HEK293 (cell line): ENCODE results near the gene HINT3.

Experiments used
- CTCF ChIA-PET: fragments of 350-600 bp; formaldehyde crosslinking; extraction: SDS; loops from one replicate; lab custom pipeline; 2021; ENCODE audit warnings: antibody characterized with exemption; lab: Yijun Ruan, JAX
- POLR2A ChIA-PET: fragments of 300-600 bp; formaldehyde crosslinking; extraction: SDS; loops from one replicate; lab custom pipeline; 2020; ENCODE audit warnings: antibody characterized with exemption, inconsistent platforms; lab: Yijun Ruan, JAX
- H3K27ac ChIP-seq: fragments of 200-500 bp; sonication (Bioruptor generic); 2 replicates; pipeline ENCODE4 v1.5.1; 2014; ENCODE audit warnings: low read depth, low read length, control low read depth, inconsistent platforms; ENCODE audit errors: extremely low read depth
- H3K36me3 ChIP-seq, 2 experiments: fragments of 200-500 bp in 1 of 2; sonication (Bioruptor generic) in 1 of 2; 1 replicate in 1 of 2; 2 replicates in 1 of 2; pipeline ENCODE4 v1.5.1; 2014 to 2017; ENCODE audit warnings: inconsistent platforms in 2 of 2, low read length in 2 of 2; ENCODE audit not compliant: control insufficient read depth in 2 of 2, insufficient read depth in 1 of 2
- H3K4me1 ChIP-seq: fragments of 200-500 bp; sonication (Bioruptor generic); 2 replicates; pipeline ENCODE4 v1.5.1; 2014; ENCODE audit warnings: mild to moderate bottlenecking, low read length, inconsistent platforms; ENCODE audit not compliant: control insufficient read depth, insufficient read depth
- H3K4me3 ChIP-seq: 2 replicates; pipeline ENCODE4 v1.5.1; 2011; ENCODE audit warnings: low read depth, mild to moderate bottlenecking, control low read depth, low read length, moderate library complexity
- H3K9me3 ChIP-seq: fragments of 200-500 bp; sonication (Bioruptor generic); 2 replicates; pipeline ENCODE4 v1.5.1; 2014; ENCODE audit warnings: low read depth, low read length, inconsistent platforms; ENCODE audit not compliant: control insufficient read depth, insufficient read depth
- AEBP2 ChIP-seq: fragments of 450-650 bp; formaldehyde crosslinking; IDR thresholded peaks from 2 replicates; pipeline ENCODE4 v1.5.1; 2016; ENCODE audit warnings: missing biosample characterization, missing genetic modification characterization, borderline replicate concordance
- GLIS1 ChIP-seq: fragments of 450-650 bp; formaldehyde crosslinking; IDR thresholded peaks from 2 replicates; pipeline ENCODE4 v1.5.1; 2016; ENCODE audit warnings: missing biosample characterization, missing genetic modification characterization
- HOXA7 ChIP-seq: sonication (generic); formaldehyde crosslinking; IDR thresholded peaks from 2 replicates; pipeline ENCODE4 v1.8.1; 2022; ENCODE audit warnings: missing genetic modification reagents, borderline replicate concordance
- KLF17 ChIP-seq: fragments of 450-650 bp; formaldehyde crosslinking; IDR thresholded peaks from 2 replicates; pipeline ENCODE4 v1.5.1; 2016; ENCODE audit warnings: missing biosample characterization, missing genetic modification characterization
- PBX3 ChIP-seq: sonication (generic); formaldehyde crosslinking; IDR thresholded peaks from 2 replicates; pipeline ENCODE4 v1.8.1; 2022; ENCODE audit warnings: mild to moderate bottlenecking, moderate library complexity, missing genetic modification reagents
- PRDM1 ChIP-seq: fragments of 450-650 bp; formaldehyde crosslinking; IDR thresholded peaks from 2 replicates; pipeline ENCODE4; 2016; ENCODE audit warnings: missing biosample characterization, missing genetic modification characterization
- PRDM2 ChIP-seq: fragments of 450-650 bp; formaldehyde crosslinking; IDR thresholded peaks from 2 replicates; pipeline ENCODE4 v1.5.1; 2016; ENCODE audit warnings: missing biosample characterization, missing genetic modification characterization, borderline replicate concordance
- REPIN1 ChIP-seq: fragments of 450-650 bp; formaldehyde crosslinking; IDR thresholded peaks from 2 replicates; pipeline ENCODE4 v1.5.1; 2017; ENCODE audit warnings: missing biosample characterization, missing genetic modification characterization, low read depth
- SP7 ChIP-seq: fragments of 450-650 bp; formaldehyde crosslinking; IDR thresholded peaks from 2 replicates; pipeline ENCODE4 v1.5.1; 2016; ENCODE audit warnings: missing biosample characterization, missing genetic modification characterization
- ZBTB17 ChIP-seq: fragments of 450-650 bp; formaldehyde crosslinking; IDR thresholded peaks from 2 replicates; pipeline ENCODE4 v1.5.1; 2016; ENCODE audit warnings: missing biosample characterization, missing genetic modification characterization
- ZBTB20 ChIP-seq: fragments of 450-650 bp; formaldehyde crosslinking; IDR thresholded peaks from 2 replicates; pipeline ENCODE4 v1.5.1; 2016; ENCODE audit warnings: missing biosample characterization, missing genetic modification characterization
- ZBTB26 ChIP-seq: fragments of 450-650 bp; formaldehyde crosslinking; optimal IDR thresholded peaks from 2 replicates; pipeline ENCODE3; 2016; ENCODE audit warnings: missing biosample characterization, mild to moderate bottlenecking, missing genetic modification characterization
- ZBTB7A ChIP-seq: fragments of 450-650 bp; formaldehyde crosslinking; IDR thresholded peaks from 2 replicates; pipeline ENCODE4 v1.5.1; 2016; ENCODE audit warnings: low read depth, missing biosample characterization, missing genetic modification characterization
- ZEB2 ChIP-seq: fragments of 450-650 bp; formaldehyde crosslinking; IDR thresholded peaks from 2 replicates; pipeline ENCODE4 v1.5.1; 2016; ENCODE audit warnings: missing biosample characterization, missing genetic modification characterization
- ZFHX2 ChIP-seq: fragments of 450-650 bp; formaldehyde crosslinking; conservative IDR thresholded peaks from 2 replicates; pipeline ENCODE4 v1.5.1; 2016; ENCODE audit warnings: missing biosample characterization, missing genetic modification characterization
- ZFP3 ChIP-seq: fragments of 450-650 bp; formaldehyde crosslinking; IDR thresholded peaks from 2 replicates; pipeline ENCODE4 v1.5.1; 2016; ENCODE audit warnings: low read depth, missing biosample characterization, missing genetic modification characterization
- ZNF19 ChIP-seq: fragments of 450-650 bp; formaldehyde crosslinking; IDR thresholded peaks from 2 replicates; pipeline ENCODE4; 2016; ENCODE audit warnings: missing biosample characterization, missing genetic modification characterization, low read depth
- ZNF211 ChIP-seq: fragments of 450-650 bp; formaldehyde crosslinking; IDR thresholded peaks from 2 replicates; pipeline ENCODE4 v1.5.1; 2016; ENCODE audit warnings: low read depth, missing biosample characterization, missing genetic modification characterization
- ZNF248 ChIP-seq: fragments of 450-650 bp; formaldehyde crosslinking; IDR thresholded peaks from 2 replicates; pipeline ENCODE4 v1.5.1; 2017; ENCODE audit warnings: missing biosample characterization, missing genetic modification characterization
- ZNF341 ChIP-seq: fragments of 450-650 bp; formaldehyde crosslinking; IDR thresholded peaks from 2 replicates; pipeline ENCODE4; 2016; ENCODE audit warnings: low read depth, missing biosample characterization, missing genetic modification characterization
- ZNF501 ChIP-seq: fragments of 450-650 bp; formaldehyde crosslinking; IDR thresholded peaks from 2 replicates; pipeline ENCODE4 v1.5.1; 2016; ENCODE audit warnings: missing biosample characterization, missing genetic modification characterization
- ZNF626 ChIP-seq: fragments of 450-650 bp; sonication (Bioruptor Pico); formaldehyde crosslinking; IDR thresholded peaks from 2 replicates; pipeline ENCODE4 v1.5.1; 2018; ENCODE audit warnings: missing biosample characterization, missing genetic modification characterization, inconsistent platforms
- ZSCAN16 ChIP-seq: fragments of 450-650 bp; formaldehyde crosslinking; IDR thresholded peaks from 2 replicates; pipeline ENCODE4 v1.5.1; 2016; ENCODE audit warnings: missing biosample characterization, missing genetic modification characterization
- ZSCAN18 ChIP-seq: fragments of 450-650 bp; formaldehyde crosslinking; IDR thresholded peaks from 2 replicates; pipeline ENCODE4 v1.5.1; 2016; ENCODE audit warnings: missing biosample characterization, missing genetic modification characterization

The HINT3 gene

GRCh38 chr6:125926711-125927110 lies 29.9 kb upstream of the HINT3 start (continued):
- TF ChIP-seq PRDM2 (tag by site-specific recombination): no peak
- no peak for TF ChIP-seq ZNF341 (tag by site-specific recombination)
- TF ChIP-seq ZNF248 (tag by site-specific recombination): no peak
- TF ChIP-seq PBX3: no peak
- TF ChIP-seq ZBTB20 (tag by site-specific recombination): no peak
- no peak for TF ChIP-seq ZBTB26 (tag by site-specific recombination)
- TF ChIP-seq ZNF19 (tag by site-specific recombination): no peak
- no peak for TF ChIP-seq ZNF501 (tag by site-specific recombination)
- TF ChIP-seq ZNF626 (tag by site-specific recombination): no peak
- no peak for TF ChIP-seq HOXA7 (CRISPR knock-in tag)
- TF ChIP-seq GLIS1: no peak
- TF ChIP-seq ZEB2: no peak
- TF ChIP-seq ZBTB17: no peak
- no peak for TF ChIP-seq AEBP2
- TF ChIP-seq ZFP3: no peak

GRCh38 chr6:125927761-125928160 lies 28.8 kb upstream of the HINT3 start:
- no peak overlapping the region for H3K27ac ChIP-seq
- no peaks in the 10 kb centered on the region for H3K4me1 ChIP-seq
- H3K9me3 ChIP-seq: no peaks in the 10 kb centered on the region
- ChIA-PET CTCF (interaction anchor here (0.7 kb wide), 1 partner anchor 617 kb away, joined by 5 read pairs; no protein-coding TSS in a partner anchor), POLR2A (no interaction called here)
- peaks cover 0 to 54% of the 10 kb centered on the region in 2 experiments; a peak in 2 of 3 replicates for H3K36me3 ChIP-seq
- no peak overlapping the region for H3K4me3 ChIP-seq
- TF ChIP-seq ZSCAN16 (tag by site-specific recombination): no peak
- TF ChIP-seq KLF17: no peak
- TF ChIP-seq ZBTB7A (tag by site-specific recombination): no peak
- TF ChIP-seq ZFHX2 (tag by site-specific recombination): no peak
- no peak for TF ChIP-seq ZSCAN18
- no peak for TF ChIP-seq PRDM1 (tag by site-specific recombination)
- no peak for TF ChIP-seq SP7 (tag by site-specific recombination)
- no peak for TF ChIP-seq ZNF211 (tag by site-specific recombination)
- no peak for TF ChIP-seq REPIN1 (tag by site-specific recombination)
